ENCODE data around the gene ANKRD28.

- TF ChIP-seq, protein P1, sequence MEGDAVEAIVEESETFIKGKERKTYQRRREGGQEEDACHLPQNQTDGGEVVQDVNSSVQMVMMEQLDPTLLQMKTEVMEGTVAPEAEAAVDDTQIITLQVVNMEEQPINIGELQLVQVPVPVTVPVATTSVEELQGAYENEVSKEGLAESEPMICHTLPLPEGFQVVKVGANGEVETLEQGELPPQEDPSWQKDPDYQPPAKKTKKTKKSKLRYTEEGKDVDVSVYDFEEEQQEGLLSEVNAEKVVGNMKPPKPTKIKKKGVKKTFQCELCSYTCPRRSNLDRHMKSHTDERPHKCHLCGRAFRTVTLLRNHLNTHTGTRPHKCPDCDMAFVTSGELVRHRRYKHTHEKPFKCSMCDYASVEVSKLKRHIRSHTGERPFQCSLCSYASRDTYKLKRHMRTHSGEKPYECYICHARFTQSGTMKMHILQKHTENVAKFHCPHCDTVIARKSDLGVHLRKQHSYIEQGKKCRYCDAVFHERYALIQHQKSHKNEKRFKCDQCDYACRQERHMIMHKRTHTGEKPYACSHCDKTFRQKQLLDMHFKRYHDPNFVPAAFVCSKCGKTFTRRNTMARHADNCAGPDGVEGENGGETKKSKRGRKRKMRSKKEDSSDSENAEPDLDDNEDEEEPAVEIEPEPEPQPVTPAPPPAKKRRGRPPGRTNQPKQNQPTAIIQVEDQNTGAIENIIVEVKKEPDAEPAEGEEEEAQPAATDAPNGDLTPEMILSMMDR (IDR thresholded peaks at IDR 0.05; ENCODE audit: low read length), result no peak
- no peak for TF ChIP-seq EZH2phosphoT487 (IDR thresholded peaks at IDR 0.05; ENCODE audit: low read length)
These were observed 11.5 kb upstream of the ANKRD28 start for GRCh38 chr3:15809313-15809712.
